Stimulated activated CD8-positive, alpha-beta memory T cell treated with anti-CD3 and anti-CD28 coated beads, Interleukin-15, amount 100 ng/mL, for 4 hours (primary cell): ENCODE measurements around the gene MSLN.

ENCODE experiments used
- DNase-seq, 2 donors: peaks; one replicate each; pipeline ENCODE4 v3.0.0-alpha.2; 2020; ENCODE audit warnings: low read depth in 2 of 2

The MSLN gene

GRCh38 chr16:759110-759910 lies 1.2 kb upstream of the MSLN start:
- DNase-seq, result no peak

DNA sequence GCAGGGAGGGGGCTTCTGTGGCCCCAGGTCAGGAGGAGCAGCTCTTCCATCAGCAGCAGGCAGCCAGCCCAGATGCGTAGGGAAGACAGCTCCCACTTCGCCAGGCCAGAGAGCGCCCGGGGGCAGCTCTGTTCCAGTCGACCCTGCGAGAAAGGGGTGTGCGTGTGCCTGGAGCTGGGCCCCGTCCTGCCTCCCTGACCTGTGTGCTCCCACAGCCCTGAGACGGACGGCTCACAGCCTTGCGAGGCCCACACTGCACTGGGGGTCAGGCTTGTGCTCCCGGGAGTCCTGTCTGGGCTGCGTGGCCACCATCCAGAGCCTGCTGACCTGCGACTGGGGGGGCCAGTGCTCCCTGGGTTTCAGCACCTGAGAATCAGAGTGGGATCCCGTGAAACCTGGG lies 469 bp upstream of the MSLN start:
- no peak for DNase-seq

GRCh38 chr16:761625-762513 lies 1.3 kb downstream of the MSLN start:
- DNase-seq, result no peak

- DNase-seq, result no peak
These were observed 2.2 kb downstream of the MSLN start for GRCh38 chr16:762595-763268.

- no peak for DNase-seq
These were observed 3.0 kb downstream of the MSLN start for GRCh38 chr16:763369-764183.

DNA sequence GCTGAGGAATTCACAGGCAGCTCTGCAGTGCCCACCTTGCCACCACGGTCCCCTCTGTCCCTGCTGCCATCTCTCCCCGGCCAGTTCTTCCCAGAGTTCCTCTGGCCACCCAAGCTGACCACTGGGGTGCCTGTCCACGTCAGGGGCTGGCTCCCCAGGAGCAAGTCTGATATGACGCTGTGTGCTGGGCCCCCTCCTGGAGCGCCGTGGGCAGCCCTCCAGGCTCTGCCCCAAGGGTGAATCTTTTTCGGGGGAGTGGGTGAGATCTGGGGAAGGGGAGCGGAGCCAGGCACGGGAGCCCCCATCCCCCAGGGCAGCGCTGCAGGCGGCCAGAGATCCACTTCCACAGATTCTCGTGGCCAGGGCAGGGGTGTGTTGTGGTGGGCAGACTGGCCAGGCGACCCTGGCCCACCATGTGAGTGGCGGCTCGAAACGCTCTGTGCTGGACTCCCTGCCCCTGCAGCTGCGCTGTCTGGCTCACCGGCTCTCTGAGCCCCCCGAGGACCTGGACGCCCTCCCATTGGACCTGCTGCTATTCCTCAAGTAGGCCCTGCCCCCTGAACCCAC lies 3.7 kb downstream of the MSLN start:
- DNase-seq, result no peak

DNA sequence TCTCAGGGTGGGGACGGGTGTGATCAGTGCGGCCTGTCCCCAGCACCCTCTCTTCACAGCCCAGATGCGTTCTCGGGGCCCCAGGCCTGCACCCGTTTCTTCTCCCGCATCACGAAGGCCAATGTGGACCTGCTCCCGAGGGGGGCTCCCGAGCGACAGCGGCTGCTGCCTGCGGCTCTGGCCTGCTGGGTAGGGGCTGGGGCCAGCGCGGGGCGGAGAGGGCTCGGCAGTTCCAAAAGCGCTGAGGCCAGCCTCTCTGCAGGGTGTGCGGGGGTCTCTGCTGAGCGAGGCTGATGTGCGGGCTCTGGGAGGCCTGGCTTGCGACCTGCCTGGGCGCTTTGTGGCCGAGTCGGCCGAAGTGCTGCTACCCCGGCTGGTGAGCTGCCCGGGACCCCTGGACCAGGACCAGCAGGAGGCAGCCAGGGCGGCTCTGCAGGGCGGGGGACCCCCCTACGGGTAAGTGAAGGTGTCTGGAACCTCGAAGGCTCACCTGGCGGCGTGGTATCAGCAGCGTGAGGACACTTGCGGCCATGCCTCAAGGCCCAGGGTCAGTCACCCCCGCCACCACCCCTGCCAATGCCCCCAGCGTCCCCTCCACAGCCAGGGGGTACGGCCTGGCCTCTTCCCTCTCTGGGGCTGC lies 4.4 kb downstream of the MSLN start:
- DNase-seq, result no peak

GRCh38 chr16:765488-765865 lies 4.9 kb downstream of the MSLN start:
- DNase-seq, result no peak

DNA sequence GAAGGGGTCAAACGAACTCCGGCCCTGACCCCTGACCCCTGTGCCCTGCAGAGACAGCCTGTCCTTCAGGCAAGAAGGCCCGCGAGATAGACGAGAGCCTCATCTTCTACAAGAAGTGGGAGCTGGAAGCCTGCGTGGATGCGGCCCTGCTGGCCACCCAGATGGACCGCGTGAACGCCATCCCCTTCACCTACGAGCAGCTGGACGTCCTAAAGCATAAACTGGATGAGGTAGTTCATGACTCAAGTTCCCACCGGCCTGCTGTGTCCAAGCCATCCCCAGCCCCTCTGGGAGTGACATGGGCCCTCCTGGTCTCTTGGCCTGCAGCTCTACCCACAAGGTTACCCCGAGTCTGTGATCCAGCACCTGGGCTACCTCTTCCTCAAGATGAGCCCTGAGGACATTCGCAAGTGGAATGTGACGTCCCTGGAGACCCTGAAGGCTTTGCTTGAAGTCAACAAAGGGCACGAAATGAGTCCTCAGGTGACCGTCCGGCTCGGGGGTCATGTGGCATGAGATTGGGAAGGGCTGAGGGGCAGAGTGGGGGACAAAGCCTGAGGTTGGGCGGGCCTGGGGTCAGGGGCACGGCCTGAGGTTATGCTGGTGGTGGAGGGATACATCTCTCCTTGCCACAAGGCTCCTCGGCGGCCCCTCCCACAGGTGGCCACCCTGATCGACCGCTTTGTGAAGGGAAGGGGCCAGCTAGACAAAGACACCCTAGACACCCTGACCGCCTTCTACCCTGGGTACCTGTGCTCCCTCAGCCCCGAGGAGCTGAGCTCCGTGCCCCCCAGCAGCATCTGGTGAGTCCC lies 5.7 kb downstream of the MSLN start:
- DNase-seq, result no peak

DNA sequence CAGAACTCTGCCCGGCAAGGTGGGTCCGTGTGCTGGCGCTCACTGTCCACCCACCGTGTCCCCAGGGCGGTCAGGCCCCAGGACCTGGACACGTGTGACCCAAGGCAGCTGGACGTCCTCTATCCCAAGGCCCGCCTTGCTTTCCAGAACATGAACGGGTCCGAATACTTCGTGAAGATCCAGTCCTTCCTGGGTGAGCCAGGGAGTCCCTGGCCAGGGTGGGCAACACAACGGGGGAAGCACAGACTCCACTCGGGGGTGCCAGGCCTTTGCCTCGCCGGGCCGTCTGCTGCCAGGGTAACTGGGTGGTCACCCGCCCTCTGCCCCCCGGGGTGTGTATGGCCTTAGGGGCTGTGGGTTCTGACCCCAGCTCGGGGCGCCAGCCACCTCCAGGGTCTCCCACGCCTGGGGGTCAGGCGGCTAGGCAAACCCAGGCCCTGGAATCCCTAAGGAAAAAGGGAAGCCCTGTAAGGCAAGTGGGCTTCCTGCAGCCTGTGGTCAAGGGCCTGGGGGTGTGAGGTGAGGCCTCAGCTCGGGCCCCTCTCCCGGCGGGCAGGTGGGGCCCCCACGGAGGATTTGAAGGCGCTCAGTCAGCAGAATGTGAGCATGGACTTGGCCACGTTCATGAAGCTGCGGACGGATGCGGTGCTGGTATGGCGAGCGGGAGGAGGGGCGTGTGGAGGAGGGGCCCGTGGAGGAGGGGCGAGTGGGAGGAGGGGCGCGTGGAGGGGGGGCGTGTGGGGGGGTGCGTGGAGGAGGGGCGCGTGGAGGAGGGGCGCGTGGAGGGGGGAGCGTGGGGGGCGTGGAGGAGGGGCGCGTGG lies 6.5 kb downstream of the MSLN start:
- DNase-seq, result no peak

GRCh38 chr16:767743-768235 lies 7.3 kb downstream of the MSLN start:
- no peak for DNase-seq

DNA sequence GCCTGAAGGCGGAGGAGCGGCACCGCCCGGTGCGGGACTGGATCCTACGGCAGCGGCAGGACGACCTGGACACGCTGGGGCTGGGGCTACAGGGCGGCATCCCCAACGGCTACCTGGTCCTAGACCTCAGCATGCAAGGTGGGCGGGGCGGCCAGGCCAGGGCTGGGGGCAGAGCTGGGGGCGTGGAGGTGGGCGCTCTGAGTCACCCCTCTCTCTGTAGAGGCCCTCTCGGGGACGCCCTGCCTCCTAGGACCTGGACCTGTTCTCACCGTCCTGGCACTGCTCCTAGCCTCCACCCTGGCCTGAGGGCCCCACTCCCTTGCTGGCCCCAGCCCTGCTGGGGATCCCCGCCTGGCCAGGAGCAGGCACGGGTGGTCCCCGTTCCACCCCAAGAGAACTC lies 7.9 kb downstream of the MSLN start:
- DNase-seq, result no peak

DNA sequence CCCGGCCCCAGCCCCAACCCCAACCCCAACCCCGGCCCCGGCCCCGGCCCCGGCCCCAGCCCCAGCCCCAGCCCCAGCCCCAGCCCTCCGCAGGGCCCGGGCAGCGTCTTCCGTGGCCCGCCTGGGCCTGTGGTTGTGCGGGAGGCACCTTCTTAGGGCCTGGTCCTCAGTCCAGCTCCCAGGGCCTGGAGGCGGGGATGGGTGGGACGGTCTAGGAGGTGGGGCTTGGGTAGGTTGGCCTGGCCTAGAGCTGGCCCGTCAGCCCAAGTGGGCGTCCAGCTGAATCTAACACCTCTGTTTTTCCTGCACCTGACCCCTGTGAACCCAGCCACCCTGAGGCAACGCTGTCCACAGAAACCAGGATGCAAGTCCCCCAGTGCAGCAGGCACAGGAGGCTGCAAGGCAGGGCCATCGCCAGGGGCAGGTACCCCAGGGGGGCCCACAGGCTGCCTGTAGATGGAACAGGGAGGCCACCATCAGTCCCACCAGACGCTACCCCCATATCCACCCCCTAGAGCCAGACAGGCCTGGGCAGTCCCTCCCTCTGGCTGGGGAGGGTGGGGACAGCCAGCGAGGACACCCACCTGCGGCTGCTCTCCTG lies 8.8 kb downstream of the MSLN start:
- DNase-seq, result no peak

- no peak for DNase-seq
These were observed 9.4 kb downstream of the MSLN start for GRCh38 chr16:769934-770333.

- no peak for DNase-seq
These were observed 9.9 kb downstream of the MSLN start for GRCh38 chr16:770411-770810.

GRCh38 chr16:772959-773358 lies 12.4 kb downstream of the MSLN start:
- DNase-seq, result no peak

GRCh38 chr16:774086-775001 lies 13.8 kb downstream of the MSLN start:
- DNase-seq, result no peak
